Vagina (tissue), 2 donors: ENCODE measurements around the gene DHX58.

Source experiments
- POLR2A ChIP-seq, 2 donors: fragments of 450-650 bp; IDR thresholded peaks; one replicate each; pipeline ENCODE4 v1.6.1; 2017; ENCODE audit warnings: antibody characterized with exemption in 2 of 2, mild to moderate bottlenecking in 2 of 2, moderate library complexity in 2 of 2
- POLR2AphosphoS5 ChIP-seq, 2 donors: sonication (generic); formaldehyde crosslinking; IDR thresholded peaks; one replicate each; pipeline ENCODE4 v1.9.0; 2017; ENCODE audit warnings: antibody characterized with exemption in 2 of 2, mild to moderate bottlenecking in 2 of 2, low read depth in 1 of 2; ENCODE audit not compliant: insufficient read depth in 1 of 2
- TF ChIP-seq, protein P1 (sequence below), 3 experiments: fragments of 450-650 bp in 2 of 3; fragments of 200-600 bp in 1 of 3; sonication (generic) in 1 of 3; IDR thresholded peaks; one replicate each; pipeline ENCODE4 v1.5.1; 2017 to 2019; ENCODE audit warnings: antibody characterized with exemption in 3 of 3, mild to moderate bottlenecking in 2 of 3, moderate library complexity in 2 of 3

DNA sequence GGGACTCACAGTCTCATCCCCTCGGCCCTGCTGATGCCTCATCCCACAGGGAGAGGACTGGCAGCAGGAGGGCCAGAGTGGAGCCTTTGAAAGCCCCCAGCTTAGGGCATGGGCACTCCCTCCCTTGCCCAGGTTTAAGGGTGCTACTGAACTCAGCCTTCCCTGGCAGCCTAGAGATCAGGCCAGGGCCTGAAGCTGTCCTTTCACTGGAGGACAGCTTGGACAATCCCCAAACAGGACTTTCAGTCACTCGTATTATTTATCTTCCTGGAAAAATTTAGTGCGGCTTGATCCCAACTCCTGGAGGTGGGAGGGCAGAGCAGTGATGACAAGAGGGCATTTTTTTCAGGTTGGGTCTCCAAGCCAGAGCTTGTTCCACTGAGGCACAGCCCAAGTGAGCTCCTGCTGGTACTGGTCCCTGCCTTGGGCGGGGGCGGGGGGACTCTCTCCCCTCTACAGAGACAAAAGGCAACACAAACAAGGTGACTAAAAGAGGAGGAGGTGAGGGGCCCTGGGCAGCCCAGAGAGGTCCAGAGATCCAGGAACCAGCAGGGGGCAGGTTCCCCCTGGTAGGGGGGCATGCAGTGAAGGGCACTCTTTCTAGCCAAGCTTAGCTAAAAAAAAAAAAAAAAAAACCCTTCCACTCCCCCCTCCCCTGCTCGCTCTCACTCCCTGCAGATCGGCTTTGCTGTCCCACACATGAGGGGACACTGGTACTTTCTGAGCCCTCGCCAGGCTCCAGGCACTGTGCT is 16.0 kb downstream of the DHX58 start:
- TF ChIP-seq, protein P1, sequence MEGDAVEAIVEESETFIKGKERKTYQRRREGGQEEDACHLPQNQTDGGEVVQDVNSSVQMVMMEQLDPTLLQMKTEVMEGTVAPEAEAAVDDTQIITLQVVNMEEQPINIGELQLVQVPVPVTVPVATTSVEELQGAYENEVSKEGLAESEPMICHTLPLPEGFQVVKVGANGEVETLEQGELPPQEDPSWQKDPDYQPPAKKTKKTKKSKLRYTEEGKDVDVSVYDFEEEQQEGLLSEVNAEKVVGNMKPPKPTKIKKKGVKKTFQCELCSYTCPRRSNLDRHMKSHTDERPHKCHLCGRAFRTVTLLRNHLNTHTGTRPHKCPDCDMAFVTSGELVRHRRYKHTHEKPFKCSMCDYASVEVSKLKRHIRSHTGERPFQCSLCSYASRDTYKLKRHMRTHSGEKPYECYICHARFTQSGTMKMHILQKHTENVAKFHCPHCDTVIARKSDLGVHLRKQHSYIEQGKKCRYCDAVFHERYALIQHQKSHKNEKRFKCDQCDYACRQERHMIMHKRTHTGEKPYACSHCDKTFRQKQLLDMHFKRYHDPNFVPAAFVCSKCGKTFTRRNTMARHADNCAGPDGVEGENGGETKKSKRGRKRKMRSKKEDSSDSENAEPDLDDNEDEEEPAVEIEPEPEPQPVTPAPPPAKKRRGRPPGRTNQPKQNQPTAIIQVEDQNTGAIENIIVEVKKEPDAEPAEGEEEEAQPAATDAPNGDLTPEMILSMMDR (IDR thresholded peaks at IDR 0.05) = no peak
- TF ChIP-seq POLR2A (IDR thresholded peaks at IDR 0.05) (no peak), POLR2AphosphoS5 (IDR thresholded peaks at IDR 0.05; ENCODE audit: insufficient read depth in 1 of 2, low read depth in 1 of 2) (no peak)
